ENCODE measurements around the gene PRKCZ.

The PRKCZ gene

DNA sequence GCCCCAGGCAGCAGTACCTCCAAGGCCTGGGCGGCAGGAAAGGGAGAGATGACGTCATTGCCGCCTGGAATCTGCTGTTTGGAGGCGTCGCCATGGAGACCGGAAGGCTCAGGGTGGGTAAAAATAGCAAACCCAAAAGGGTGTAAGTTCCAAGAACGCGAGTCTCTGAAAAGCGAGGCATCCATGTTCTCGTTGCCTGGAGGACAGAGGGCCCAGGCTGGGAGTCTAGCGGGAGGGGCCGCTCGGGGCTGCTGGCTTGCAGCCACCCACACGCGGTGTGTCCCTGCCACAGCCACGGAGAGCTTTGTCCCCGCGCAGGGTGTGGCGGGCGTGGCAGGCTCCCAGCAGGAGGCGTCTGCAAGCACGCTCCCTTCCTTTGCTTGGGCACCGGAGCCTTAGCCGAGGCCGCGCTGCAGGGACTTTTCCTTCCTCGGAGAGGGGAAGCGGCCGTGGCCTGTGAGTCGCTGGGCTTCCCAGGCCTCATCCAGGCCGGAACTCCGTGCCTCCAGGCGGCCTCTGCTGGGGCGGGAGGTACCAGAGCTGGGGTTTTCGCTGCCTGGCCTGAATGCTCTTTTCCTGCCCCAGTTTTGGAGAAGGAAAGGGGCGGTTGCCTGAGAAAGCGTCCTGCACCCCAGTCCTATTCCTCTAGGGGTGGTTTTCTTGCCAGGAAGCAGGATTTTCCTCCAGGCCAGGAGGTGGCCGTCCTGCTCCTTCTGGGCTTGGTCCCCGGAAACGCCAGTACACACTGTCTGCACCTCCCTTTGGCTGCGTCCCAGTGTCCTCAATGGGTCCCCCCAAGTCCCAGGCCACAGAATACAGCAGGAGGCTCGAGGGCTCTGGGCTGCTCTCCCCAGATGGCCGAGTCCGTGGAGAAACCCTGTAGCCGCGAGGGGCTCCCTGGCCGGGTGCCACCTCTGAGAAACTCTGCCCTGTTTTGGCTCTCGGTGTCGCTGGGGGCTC is 162.6 kb downstream of the PRKCZ start:
- TF ChIP-seq, protein P1, sequence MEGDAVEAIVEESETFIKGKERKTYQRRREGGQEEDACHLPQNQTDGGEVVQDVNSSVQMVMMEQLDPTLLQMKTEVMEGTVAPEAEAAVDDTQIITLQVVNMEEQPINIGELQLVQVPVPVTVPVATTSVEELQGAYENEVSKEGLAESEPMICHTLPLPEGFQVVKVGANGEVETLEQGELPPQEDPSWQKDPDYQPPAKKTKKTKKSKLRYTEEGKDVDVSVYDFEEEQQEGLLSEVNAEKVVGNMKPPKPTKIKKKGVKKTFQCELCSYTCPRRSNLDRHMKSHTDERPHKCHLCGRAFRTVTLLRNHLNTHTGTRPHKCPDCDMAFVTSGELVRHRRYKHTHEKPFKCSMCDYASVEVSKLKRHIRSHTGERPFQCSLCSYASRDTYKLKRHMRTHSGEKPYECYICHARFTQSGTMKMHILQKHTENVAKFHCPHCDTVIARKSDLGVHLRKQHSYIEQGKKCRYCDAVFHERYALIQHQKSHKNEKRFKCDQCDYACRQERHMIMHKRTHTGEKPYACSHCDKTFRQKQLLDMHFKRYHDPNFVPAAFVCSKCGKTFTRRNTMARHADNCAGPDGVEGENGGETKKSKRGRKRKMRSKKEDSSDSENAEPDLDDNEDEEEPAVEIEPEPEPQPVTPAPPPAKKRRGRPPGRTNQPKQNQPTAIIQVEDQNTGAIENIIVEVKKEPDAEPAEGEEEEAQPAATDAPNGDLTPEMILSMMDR (IDR thresholded peaks at IDR 0.05; ENCODE audit: low read depth, low read length): peak; percentile 39
- peak; percentile 99 for DNase-seq (ENCODE audit: low read depth in 2 of 2)
- peak overlapping the region in 1 of 2 donors; percentile 44 for H3K4me3 ChIP-seq (replicated peaks in 1 of 2; ENCODE audit: low read depth in 2 of 2, low read length in 2 of 2)

DNA sequence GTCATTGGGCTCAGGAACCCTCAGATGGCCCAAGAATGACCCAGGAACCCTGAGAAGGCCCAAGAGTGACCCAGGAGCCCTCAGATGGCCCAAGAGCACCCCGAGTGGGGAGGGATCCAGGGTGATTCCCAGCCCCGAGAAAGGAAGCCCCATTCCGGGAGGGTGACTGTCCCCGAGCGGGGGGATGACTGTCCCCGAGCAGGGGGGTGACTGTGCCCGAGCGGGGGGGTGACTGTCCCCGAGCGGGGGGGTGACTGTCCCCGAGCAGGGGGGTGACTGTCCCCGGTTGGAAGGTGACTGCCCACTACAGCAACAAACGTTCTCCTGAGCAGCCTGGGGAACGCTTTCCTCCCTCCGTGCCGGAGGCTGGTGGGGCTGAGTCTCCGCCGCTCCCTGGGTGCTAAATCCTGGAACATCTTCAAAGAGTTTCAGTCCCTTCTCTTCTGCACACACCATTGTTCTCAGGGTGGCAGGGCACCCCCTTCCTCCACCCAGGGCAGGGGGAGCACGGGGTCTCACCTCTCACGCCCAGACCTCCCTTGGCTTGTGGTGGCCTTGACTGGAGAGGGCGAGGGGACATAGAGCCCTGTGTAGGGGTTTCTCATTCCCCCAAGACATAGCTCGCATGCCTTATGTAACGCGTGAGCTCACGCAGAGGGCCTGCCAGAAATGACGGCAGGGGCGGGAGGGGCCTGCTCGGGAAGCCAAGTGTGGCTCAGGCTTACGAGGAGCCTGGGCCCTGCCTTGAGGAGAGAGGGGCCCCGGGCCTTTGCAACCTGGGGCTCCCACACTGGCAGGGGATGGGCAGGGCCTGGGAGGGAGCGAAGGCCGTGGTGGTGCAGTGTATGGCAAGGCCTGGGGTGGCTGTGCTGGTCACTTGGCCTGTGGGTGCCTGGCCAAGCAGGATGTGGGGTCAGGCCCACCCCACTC is 163.6 kb downstream of the PRKCZ start:
- DNase-seq (ENCODE audit: low read depth in 2 of 2): peak; percentile 89 to 94
- no peak overlapping the region for H3K4me3 ChIP-seq (replicated peaks in 1 of 2; ENCODE audit: low read depth in 2 of 2, low read length in 2 of 2)
- TF ChIP-seq, protein P1 (IDR thresholded peaks at IDR 0.05; ENCODE audit: low read depth, low read length): no peak

DNA sequence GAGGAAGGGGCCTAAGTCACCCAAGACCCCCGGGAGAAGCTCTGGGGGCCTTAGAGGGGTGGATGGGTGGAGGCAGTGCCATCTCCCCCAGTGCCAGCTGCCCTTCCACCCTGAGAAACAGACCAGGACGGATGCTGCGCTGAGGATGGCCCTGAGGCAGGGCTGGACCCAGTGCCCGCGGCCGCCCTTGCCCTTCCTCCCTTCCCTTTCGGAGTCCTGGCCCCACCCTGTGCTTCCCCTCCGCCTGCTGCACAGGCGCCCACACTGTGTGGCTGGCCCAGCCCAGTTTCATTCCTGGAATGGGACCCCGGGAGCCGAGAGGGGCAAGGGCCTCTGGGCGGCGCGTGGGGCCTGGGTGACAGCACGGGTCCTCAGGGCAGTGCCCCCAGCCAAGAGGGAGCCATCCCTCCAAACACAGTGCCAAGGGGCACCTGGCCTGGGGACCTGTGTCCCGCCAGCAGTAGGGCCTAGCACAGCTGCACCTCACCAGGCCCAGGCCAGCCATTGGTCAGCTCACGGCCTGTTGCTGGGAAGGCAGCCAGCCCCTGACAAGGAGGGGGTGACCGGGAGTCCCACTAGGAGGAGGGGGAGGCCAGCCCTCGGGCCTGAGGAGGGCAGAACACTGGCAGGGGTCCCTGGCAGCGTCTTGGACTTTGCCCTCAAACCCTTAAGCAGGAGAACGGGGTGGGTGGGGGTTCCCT is 164.5 kb downstream of the PRKCZ start:
- no peak overlapping the region for H3K4me3 ChIP-seq (replicated peaks in 1 of 2; ENCODE audit: low read depth in 2 of 2, low read length in 2 of 2)
- no peak for DNase-seq (ENCODE audit: low read depth in 2 of 2)
- TF ChIP-seq, protein P1 (IDR thresholded peaks at IDR 0.05; ENCODE audit: low read depth, low read length): no peak

DNA sequence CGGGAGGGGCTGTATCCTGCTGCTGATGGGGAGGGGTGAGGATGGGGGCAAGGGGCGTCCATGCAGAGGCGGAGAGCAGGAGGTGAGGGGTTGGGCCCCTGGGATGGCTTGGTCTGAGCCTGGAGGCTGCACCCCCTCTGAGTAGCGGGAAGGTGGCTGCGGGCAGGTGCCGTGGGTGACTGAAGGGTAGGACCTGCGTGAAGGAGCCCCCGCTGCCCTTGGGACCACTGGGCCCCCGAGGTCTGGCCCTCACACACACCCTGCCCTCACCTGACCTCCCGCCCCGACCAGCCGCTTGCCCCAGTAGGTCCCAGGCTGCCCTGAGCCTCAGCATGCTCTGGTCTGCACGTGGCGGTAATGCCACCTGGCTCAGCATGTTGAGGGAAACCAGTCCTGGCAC is 165.1 kb downstream of the PRKCZ start:
- TF ChIP-seq, protein P1 (IDR thresholded peaks at IDR 0.05; ENCODE audit: low read depth, low read length): no peak
- DNase-seq (ENCODE audit: low read depth in 2 of 2): no peak
- no peak overlapping the region for H3K4me3 ChIP-seq (replicated peaks in 1 of 2; ENCODE audit: low read depth in 2 of 2, low read length in 2 of 2)

DNA sequence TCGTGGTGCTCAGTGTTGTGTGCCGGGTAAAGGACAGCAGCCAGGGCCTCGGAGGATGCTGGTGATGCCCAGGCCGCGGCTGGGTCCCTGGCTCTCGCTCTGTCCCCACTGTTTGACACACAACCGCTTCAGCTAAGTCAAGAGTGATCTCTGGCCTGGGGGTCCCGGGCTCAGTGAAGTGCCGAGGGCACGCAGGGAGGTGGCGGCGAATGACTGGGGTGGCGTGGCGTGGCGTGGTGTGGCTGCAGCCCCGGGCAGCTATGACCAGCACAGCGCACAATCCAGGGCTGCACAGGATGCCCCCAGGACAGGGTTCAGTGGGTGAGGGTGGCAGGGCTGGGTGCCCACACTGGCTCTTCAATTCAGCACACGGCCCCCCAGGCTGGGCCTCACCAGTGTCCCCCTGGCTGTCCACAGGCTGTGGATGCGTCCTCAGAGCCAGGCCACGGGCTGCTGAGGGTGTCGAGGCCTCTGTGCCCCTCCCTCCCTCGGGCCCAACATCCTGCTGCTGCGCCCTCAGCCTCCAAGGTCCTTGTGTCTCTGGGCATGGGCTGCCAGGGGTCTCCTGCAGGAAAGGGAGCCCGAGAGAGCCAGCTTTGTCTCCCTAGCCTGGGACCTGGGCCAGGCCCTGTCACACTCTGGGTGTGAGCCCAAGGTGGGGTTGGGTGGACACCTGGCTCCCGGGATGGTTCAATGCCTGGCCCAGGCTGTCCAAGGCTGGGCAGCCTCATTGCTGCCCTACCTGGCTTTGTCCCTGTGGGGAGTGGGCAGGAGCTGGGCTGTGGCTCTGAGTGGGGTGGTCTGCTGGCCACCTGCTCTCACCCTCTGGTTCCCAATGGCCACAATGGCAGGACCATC is 165.9 kb downstream of the PRKCZ start:
- TF ChIP-seq, protein P1 (IDR thresholded peaks at IDR 0.05; ENCODE audit: low read depth, low read length): no peak
- H3K4me3 ChIP-seq (replicated peaks in 1 of 2; ENCODE audit: low read depth in 2 of 2, low read length in 2 of 2): no peak overlapping the region
- no peak for DNase-seq (ENCODE audit: low read depth in 2 of 2)

DNA sequence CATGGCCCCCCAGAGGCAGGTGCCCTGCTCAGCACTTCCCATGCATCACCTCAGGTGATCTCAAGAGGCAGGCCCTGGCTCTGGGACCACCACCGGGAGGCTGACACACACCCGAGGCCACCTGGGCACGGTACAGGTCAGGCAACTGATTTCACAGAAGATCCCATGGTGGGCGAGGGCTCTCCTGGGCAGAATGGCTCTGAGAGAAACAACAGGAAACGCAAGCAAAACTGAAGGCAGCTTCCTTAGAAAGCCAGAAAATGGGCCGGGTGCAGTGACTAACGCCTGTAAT is 166.5 kb downstream of the PRKCZ start:
- no peak for DNase-seq (ENCODE audit: low read depth in 2 of 2)
- TF ChIP-seq, protein P1 (IDR thresholded peaks at IDR 0.05; ENCODE audit: low read depth, low read length): no peak
- H3K4me3 ChIP-seq (replicated peaks in 1 of 2; ENCODE audit: low read depth in 2 of 2, low read length in 2 of 2): no peak overlapping the region
